GM23338 (cell line): Measurements from ENCODE around the gene NCKAP5. TPM values are rescaled to one million over a fixed set of nuclear protein-coding genes. Genes with fewer than 3 reads are reported as not detected.

Experiments
- ATAC-seq: fragments of 200-7000 bp; cut with Tn5 transposase; 3 replicates; pipeline ENCODE4 v1.9.1; 2020
- DNase-seq: peaks from one replicate; pipeline ENCODE4 v3.0.0-alpha.2; 2015; ENCODE audit warnings: low spot score
- H2AFZ ChIP-seq: fragments of 200-600 bp; sonication (generic); 2 replicates; pipeline ENCODE4 v1.8.0; 2016; ENCODE audit warnings: antibody characterized with exemption, mild to moderate bottlenecking, moderate library complexity
- H3F3A ChIP-seq: fragments of 200-600 bp; sonication (generic); replicated peaks from 2 replicates; pipeline ENCODE4 v1.8.0; 2017; ENCODE audit warnings: antibody characterized with exemption, mixed run types, low read depth
- H3K27ac ChIP-seq: fragments of 200-600 bp; sonication (generic); 2 replicates; pipeline ENCODE4 v1.6.1; 2016; ENCODE audit warnings: low read depth
- H3K27me3 ChIP-seq: fragments of 200-600 bp; sonication (generic); 2 replicates; pipeline ENCODE4 v1.8.0; 2016; ENCODE audit warnings: mild to moderate bottlenecking, mixed run types, moderate library complexity; ENCODE audit not compliant: insufficient read depth
- H3K36me3 ChIP-seq: fragments of 200-600 bp; sonication (generic); 2 replicates; pipeline ENCODE4 v1.8.0; 2016; ENCODE audit warnings: mild to moderate bottlenecking; ENCODE audit not compliant: insufficient read depth
- H3K4me1 ChIP-seq: fragments of 200-600 bp; sonication (generic); 2 replicates; pipeline ENCODE4 v1.8.0; 2016; ENCODE audit warnings: mild to moderate bottlenecking, moderate library complexity; ENCODE audit not compliant: insufficient read depth
- H3K4me2 ChIP-seq: fragments of 200-600 bp; sonication (generic); 2 replicates; pipeline ENCODE4 v1.7.1; 2017; ENCODE audit warnings: mixed run types
- H3K4me3 ChIP-seq: fragments of 200-600 bp; sonication (generic); 2 replicates; pipeline ENCODE4 v1.6.1; 2016; ENCODE audit warnings: mixed run types
- H3K79me2 ChIP-seq: fragments of 200-600 bp; sonication (generic); replicated peaks from 2 replicates; pipeline ENCODE4 v1.8.0; 2017; ENCODE audit warnings: mild to moderate bottlenecking; ENCODE audit not compliant: insufficient read depth
- H3K9me2 ChIP-seq: fragments of 200-600 bp; sonication (generic); 2 replicates; pipeline ENCODE4 v1.8.0; 2017; ENCODE audit not compliant: insufficient read depth
- H4K20me1 ChIP-seq: fragments of 200-600 bp; sonication (generic); replicated peaks from 2 replicates; pipeline ENCODE4 v1.8.0; 2017; ENCODE audit warnings: mild to moderate bottlenecking; ENCODE audit not compliant: insufficient read depth
- H3K27ac Mint-ChIP-seq: 2 replicates; pipeline ENCODE4 v1.8.0; 2020; ENCODE audit warnings: inconsistent platforms, mild to moderate bottlenecking, moderate library complexity, mixed read lengths
- H3K27me3 Mint-ChIP-seq: 3 replicates; pipeline ENCODE4 v1.8.0; 2022; ENCODE audit warnings: low read depth, mild to moderate bottlenecking, moderate library complexity, mixed read lengths, inconsistent platforms; ENCODE audit not compliant: insufficient read depth, poor library complexity
- H3K36me3 Mint-ChIP-seq: 3 replicates; pipeline ENCODE4 v1.8.0; 2021; ENCODE audit warnings: low read depth, mild to moderate bottlenecking, inconsistent platforms, moderate library complexity, mixed read lengths
- H3K4me1 Mint-ChIP-seq: 3 replicates; pipeline ENCODE4 v1.8.0; 2020; ENCODE audit warnings: mild to moderate bottlenecking, inconsistent platforms, mixed read lengths
- H3K4me3 Mint-ChIP-seq: 3 replicates; pipeline ENCODE4 v1.8.0; 2021; ENCODE audit warnings: moderate library complexity, mild to moderate bottlenecking, inconsistent platforms, mixed read lengths
- H3K9me3 Mint-ChIP-seq: 3 replicates; pipeline ENCODE4 v1.8.0; 2020; ENCODE audit warnings: moderate library complexity, mild to moderate bottlenecking, inconsistent platforms, mixed read lengths
- CREB1 ChIP-seq: fragments of 250-450 bp; sonication (Bioruptor Pico); IDR thresholded peaks from 2 replicates; pipeline ENCODE4 v1.5.0; 2020; ENCODE audit warnings: low read depth, mild to moderate bottlenecking, moderate library complexity
- CTCF ChIP-seq, 2 experiments: fragments of 200-600 bp in 1 of 2; sonication (generic) in 1 of 2; conservative IDR thresholded peaks; 2 replicates each; pipeline versions ENCODE4 v1.5.1 to v1.6.1; 2016 to 2017; ENCODE audit warnings: antibody characterized with exemption in 2 of 2, low read depth in 2 of 2, mild to moderate bottlenecking in 2 of 2, moderate library complexity in 1 of 2
- ETS1 ChIP-seq: IDR thresholded peaks from 2 replicates; pipeline ENCODE4 v1.6.1; 2016; ENCODE audit warnings: antibody characterized with exemption
- EZH2phosphoT487 ChIP-seq: fragments of 200-600 bp; sonication (generic); IDR thresholded peaks from one replicate; pipeline ENCODE4 v1.8.1; 2018; ENCODE audit warnings: antibody characterized with exemption; ENCODE audit not compliant: unreplicated experiment
- JUNB ChIP-seq: IDR thresholded peaks from one replicate; pipeline ENCODE4 v1.6.1; 2016; ENCODE audit warnings: antibody characterized with exemption; ENCODE audit not compliant: unreplicated experiment
- NANOG ChIP-seq: IDR thresholded peaks from 2 replicates; pipeline ENCODE4 v1.6.1; 2016; ENCODE audit warnings: antibody characterized with exemption, borderline replicate concordance
- POLR2AphosphoS5 ChIP-seq: IDR thresholded peaks from 2 replicates; pipeline ENCODE4 v1.6.1; 2016; ENCODE audit warnings: antibody characterized with exemption, low read depth
- REST ChIP-seq: IDR thresholded peaks from one replicate; pipeline ENCODE4 v1.6.1; 2018; ENCODE audit warnings: antibody characterized with exemption; ENCODE audit not compliant: unreplicated experiment
- STAT1 ChIP-seq: IDR thresholded peaks from one replicate; pipeline ENCODE4 v1.6.1; 2016; ENCODE audit warnings: antibody characterized with exemption; ENCODE audit not compliant: unreplicated experiment
- ZNF114 ChIP-seq: fragments of 250-450 bp; sonication (Bioruptor Pico); IDR thresholded peaks from 2 replicates; pipeline ENCODE4 v1.5.0; 2020; ENCODE audit warnings: mild to moderate bottlenecking, moderate library complexity
- ZNF331 ChIP-seq: fragments of 250-450 bp; sonication (Bioruptor Pico); IDR thresholded peaks from 2 replicates; pipeline ENCODE4 v1.5.0; 2020; ENCODE audit warnings: low read depth, mild to moderate bottlenecking, moderate library complexity
- ZNF462 ChIP-seq: fragments of 250-450 bp; sonication (Bioruptor Pico); IDR thresholded peaks from 2 replicates; pipeline ENCODE4 v1.5.0; 2020; ENCODE audit warnings: mild to moderate bottlenecking, moderate library complexity
- polyA plus RNA-seq: library from polyadenylated mRNA; unstranded; fragments of >200 nt; fragmentation: Nextera tagmentation; extraction: Ambion mirVana; gene quantifications from 2 replicates; pipeline ENCODE4 v1.2.1, GENCODE V29; 2016
- total RNA-seq: library from RNA; depleted of rRNA; stranded (reverse); fragments of >200 nt; shearing (Covaris generic); gene quantifications from 2 replicates; pipeline ENCODE4 v1.2.3, GENCODE V29; 2014

NCKAP5 gene
- total and polyA plus RNA-seq, 2 experiments from 2014 or later: 0.34 to 0.73 TPM

GRCh38 chr2:133077269-133077822 is 490.9 kb downstream of the NCKAP5 start:
- TF ChIP-seq ZNF331 (no peak), ZNF462 (no peak), ZNF114 (CRISPR knock-in tag) (no peak), CTCF (conservative IDR thresholded peaks at IDR 0.05; ENCODE audit: low read depth in 2 of 2) (no peak), REST (no peak), EZH2phosphoT487 (no peak), STAT1 (no peak), JUNB (no peak), POLR2AphosphoS5 (no peak), ETS1 (no peak), NANOG (no peak), CREB1 (CRISPR knock-in tag) (no peak)
- H3K79me2 ChIP-seq: no peaks in the 10 kb centered on the region
- no peak overlapping the region for H3K4me2 ChIP-seq
- H3F3A ChIP-seq: no peaks in the 10 kb centered on the region
- DNase-seq (no peak), ATAC-seq (no peak)
- no peak overlapping the region for H2AFZ ChIP-seq
- H3K9me2 ChIP-seq: no peaks in the 10 kb centered on the region
- H3K4me1 ChIP-seq: no peaks in the 10 kb centered on the region
- H3K27me3 Mint-ChIP-seq: no peaks in the 10 kb centered on the region
- no peak overlapping the region for H3K27ac ChIP-seq
- H3K27me3 ChIP-seq: no peaks in the 10 kb centered on the region
- H3K27ac Mint-ChIP-seq: no peak overlapping the region
- no peaks in the 10 kb centered on the region for H4K20me1 ChIP-seq
- no peaks in the 10 kb centered on the region for H3K36me3 Mint-ChIP-seq
- H3K36me3 ChIP-seq: no peaks in the 10 kb centered on the region
- H3K4me3 ChIP-seq: no peak overlapping the region
- no peak overlapping the region for H3K4me3 Mint-ChIP-seq
- no peaks in the 10 kb centered on the region for H3K4me1 Mint-ChIP-seq
- no peaks in the 10 kb centered on the region; the same call in 2 of the 3 replicates for H3K9me3 Mint-ChIP-seq
